Ishikawa (cell line): Measurements from ENCODE around the gene WFIKKN1.

Source experiments
- EP300 ChIP-seq: IDR thresholded peaks from 2 replicates; pipeline ENCODE4 v1.6.1; 2012; ENCODE audit warnings: borderline replicate concordance
- FOXM1 ChIP-seq: IDR thresholded peaks from 2 replicates; pipeline ENCODE4 v1.6.1; 2012; ENCODE audit warnings: low read depth, borderline replicate concordance
- RAD21 ChIP-seq: IDR thresholded peaks from 2 replicates; pipeline ENCODE4 v1.6.1; 2012; ENCODE audit warnings: low read depth
- TAF1 ChIP-seq: IDR thresholded peaks from 2 replicates; pipeline ENCODE4 v1.6.1; 2012; ENCODE audit warnings: low read depth, mild to moderate bottlenecking
- ZBTB7A ChIP-seq: IDR thresholded peaks from 2 replicates; pipeline ENCODE4 v1.6.1; 2012; ENCODE audit warnings: low read depth
- TF ChIP-seq, protein P1 (sequence below): IDR thresholded peaks from 2 replicates; pipeline ENCODE4 v1.6.1; 2012

DNA sequence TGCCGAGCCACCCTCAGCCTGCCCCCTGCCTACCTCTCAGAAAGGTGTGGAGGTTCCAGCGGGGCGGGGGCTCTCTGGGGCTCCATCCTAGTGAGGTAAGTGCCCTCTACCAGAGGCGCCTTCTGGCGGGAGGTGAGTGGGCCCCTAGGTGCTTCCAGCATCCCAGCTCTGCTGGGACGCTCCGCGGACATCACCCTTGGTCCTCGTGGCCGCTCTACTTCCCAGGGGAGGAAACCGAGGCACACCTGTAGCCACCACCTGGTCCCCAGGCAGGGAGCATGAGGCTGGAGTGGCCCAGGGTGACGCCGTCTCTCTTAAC, 12.2 kb downstream of the WFIKKN1 start:
- no peak for TF ChIP-seq FOXM1
- no peak for TF ChIP-seq RAD21
- no peak for TF ChIP-seq ZBTB7A
- TF ChIP-seq EP300, result no peak
- TF ChIP-seq, protein P1, sequence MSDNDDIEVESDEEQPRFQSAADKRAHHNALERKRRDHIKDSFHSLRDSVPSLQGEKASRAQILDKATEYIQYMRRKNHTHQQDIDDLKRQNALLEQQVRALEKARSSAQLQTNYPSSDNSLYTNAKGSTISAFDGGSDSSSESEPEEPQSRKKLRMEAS, result no peak
- no peak for TF ChIP-seq TAF1
